TTC549 (cell line): ENCODE data around the gene SERPINA5.

Experiments used
- FAIRE-seq: peaks from 2 replicates; lab custom pipeline; 2012; peaks lifted over from hg19 to GRCh38; lab: Jason Lieb, UNC

The SERPINA5 gene

GRCh38 chr14:94581127-94581999 is at the start of gene SERPINA5:
Gene SERPINA5, plus strand, starts transcription at chr14:94581426. Its CDS starts 5,937 bp downstream, at chr14:94587363.
- FAIRE-seq = no peak

- no peak for FAIRE-seq
These were observed 48.8 kb upstream of the SERPINA5 start for GRCh38 chr14:94532447-94532846.

GRCh38 chr14:94535506-94535905 is 45.7 kb upstream of the SERPINA5 start:
- FAIRE-seq = no peak

- FAIRE-seq = no peak
These were observed 44.4 kb upstream of the SERPINA5 start for GRCh38 chr14:94536836-94537235.

GRCh38 chr14:94538070-94538740 is 43.0 kb upstream of the SERPINA5 start:
- FAIRE-seq = no peak

GRCh38 chr14:94539181-94539580 is 42.0 kb upstream of the SERPINA5 start:
- no peak for FAIRE-seq

- no peak for FAIRE-seq
These were observed 41.0 kb upstream of the SERPINA5 start for GRCh38 chr14:94540031-94540794.

- FAIRE-seq = no peak
These were observed 39.8 kb upstream of the SERPINA5 start for GRCh38 chr14:94541234-94541975.

GRCh38 chr14:94542111-94542810 is 39.0 kb upstream of the SERPINA5 start:
- no peak for FAIRE-seq

GRCh38 chr14:94542811-94543440 is 38.3 kb upstream of the SERPINA5 start:
- no peak for FAIRE-seq

GRCh38 chr14:94543449-94544124 is 37.6 kb upstream of the SERPINA5 start:
- FAIRE-seq = no peak

GRCh38 chr14:94544726-94545125 is 36.5 kb upstream of the SERPINA5 start:
- FAIRE-seq = no peak

- FAIRE-seq = no peak
These were observed 35.9 kb upstream of the SERPINA5 start for GRCh38 chr14:94545131-94545841.

- FAIRE-seq = no peak
These were observed 34.0 kb upstream of the SERPINA5 start for GRCh38 chr14:94547151-94547680.

GRCh38 chr14:94547726-94548125 is 33.5 kb upstream of the SERPINA5 start:
- no peak for FAIRE-seq

- FAIRE-seq = no peak
These were observed 32.9 kb upstream of the SERPINA5 start for GRCh38 chr14:94548131-94548998.

GRCh38 chr14:94548999-94549985 is 31.9 kb upstream of the SERPINA5 start:
- FAIRE-seq = no peak
